GM12878 (cell line): ENCODE data around the gene L1CAM. TPM values are rescaled to one million over a fixed set of nuclear protein-coding genes. Genes with fewer than 3 reads are reported as not detected.

ENCODE experiments used
- ATAC-seq: fragments of 200-7000 bp; cut with Tn5 transposase; 3 replicates; pipeline ENCODE4 v1.9.1; 2020; ENCODE audit warnings: mild to moderate bottlenecking, moderate library complexity
- BruUV-seq: library from RNA; stranded (reverse); fragments of 400-500 nt; replicated peaks from 2 replicates; lab custom pipeline; 2021; lab: Mats Ljungman, UMichigan
- CTCF ChIA-PET: fragments of 300-600 bp; sonication (Branson Sonifier 250); formaldehyde crosslinking; extraction: SDS; loops from one replicate; lab custom pipeline; 2021; ENCODE audit warnings: inconsistent platforms; lab: Yijun Ruan, JAX
- POLR2A ChIA-PET: fragments of 350-600 bp; formaldehyde crosslinking; extraction: SDS; loops from one replicate; lab custom pipeline; 2021; ENCODE audit warnings: inconsistent platforms; lab: Charles Lee
- RAD21 ChIA-PET: fragments of 300-600 bp; sonication (Branson Sonifier 250); formaldehyde crosslinking; loops from one replicate; lab custom pipeline; 2023; ENCODE audit warnings: antibody characterized with exemption; ENCODE audit not compliant: unreplicated experiment; lab: Charles Lee
- SMC1A ChIA-PET: fragments of 300-600 bp; sonication (Branson Sonifier 250); formaldehyde crosslinking; loops from one replicate; lab custom pipeline; 2023; ENCODE audit not compliant: unreplicated experiment, uncharacterized antibody; lab: Charles Lee
- DNase-seq: peaks from one replicate; pipeline ENCODE4 v3.0.0-alpha.2; 2011; ENCODE audit warnings: low read depth, low spot score
- FAIRE-seq: peaks from 3 replicates; lab custom pipeline; 2011; peaks lifted over from hg19 to GRCh38; lab: Jason Lieb, UNC
- H2AFZ ChIP-seq: 2 replicates; pipeline ENCODE4 v1.6.0; 2011; ENCODE audit warnings: low read depth, low read length, control low read depth; ENCODE audit not compliant: control insufficient read depth
- H3K27ac ChIP-seq: 2 replicates; pipeline ENCODE4 v1.5.1; 2011; ENCODE audit warnings: control low read depth; ENCODE audit not compliant: control insufficient read depth, insufficient read depth
- H3K27me3 ChIP-seq, 2 experiments: replicated peaks in 1 of 2; 2 replicates each; pipeline versions ENCODE4 v1.6.0 to v1.6.1; 2011; ENCODE audit warnings: low read length in 1 of 2; ENCODE audit not compliant: control insufficient read depth in 2 of 2, insufficient read depth in 2 of 2
- H3K36me3 ChIP-seq, 2 experiments: 2 replicates each; pipeline ENCODE4 v1.5.1; 2011; ENCODE audit warnings: low read length in 1 of 2; ENCODE audit not compliant: control insufficient read depth in 2 of 2, insufficient read depth in 2 of 2
- H3K4me1 ChIP-seq: 2 replicates; pipeline ENCODE4 v1.6.1; 2011; ENCODE audit warnings: mild to moderate bottlenecking, low read length, moderate library complexity, mixed read lengths; ENCODE audit not compliant: control insufficient read depth, insufficient read depth
- H3K4me2 ChIP-seq: 2 replicates; pipeline ENCODE4 v1.6.0; 2011; ENCODE audit warnings: control low read depth; ENCODE audit not compliant: control insufficient read depth, insufficient read depth
- H3K4me3 ChIP-seq: fragments of 200-600 bp; sonication (generic); 2 replicates; pipeline ENCODE4 v1.5.1; 2016
- H3K79me2 ChIP-seq: 2 replicates; pipeline ENCODE4 v1.6.0; 2011; ENCODE audit warnings: low read length; ENCODE audit not compliant: control insufficient read depth, insufficient read depth
- H3K9ac ChIP-seq: 2 replicates; pipeline ENCODE4 v1.8.0; 2011; ENCODE audit warnings: low read length, control low read depth, mixed read lengths; ENCODE audit not compliant: control insufficient read depth, insufficient read depth
- H3K9me3 ChIP-seq: replicated peaks from 3 replicates; pipeline ENCODE4 v1.5.1; 2011; ENCODE audit warnings: mild to moderate bottlenecking, low read length; ENCODE audit not compliant: control insufficient read depth, insufficient read depth
- H4K20me1 ChIP-seq: 2 replicates; pipeline ENCODE4 v1.6.0; 2011; ENCODE audit not compliant: control insufficient read depth, insufficient read depth
- ATF7 ChIP-seq: fragments of 450-650 bp; IDR thresholded peaks from 2 replicates; pipeline ENCODE4 v1.6.1; 2016; ENCODE audit warnings: low read depth, mild to moderate bottlenecking
- KDM1A ChIP-seq: fragments of 200-600 bp; sonication (generic); IDR thresholded peaks from 2 replicates; pipeline ENCODE4 v1.6.1; 2016; ENCODE audit warnings: borderline replicate concordance
- NR2C2 ChIP-seq: IDR thresholded peaks from 2 replicates; pipeline ENCODE4 v1.6.1; 2011; ENCODE audit warnings: borderline replicate concordance, low read depth; ENCODE audit not compliant: control insufficient read depth, insufficient read length
- SREBF2 ChIP-seq: IDR thresholded peaks from 2 replicates; pipeline ENCODE4 v1.6.1; 2012; ENCODE audit warnings: mild to moderate bottlenecking, low read length
- WRNIP1 ChIP-seq: IDR thresholded peaks from 2 replicates; pipeline ENCODE4 v1.6.1; 2011; ENCODE audit warnings: low read depth, low read length, improper control_type of control experiment, borderline replicate concordance
- ZNF207 ChIP-seq: fragments of 450-650 bp; IDR thresholded peaks from 2 replicates; pipeline ENCODE4 v1.6.1; 2014; ENCODE audit warnings: antibody characterized with exemption, mild to moderate bottlenecking, borderline replicate concordance
- WGBS: methylation state at CpG from one replicate; pipeline ENCODE4 v1.1.6; 2016; ENCODE audit warnings: low lambda C conversion rate; ENCODE audit not compliant: insufficient replicate concordance, insufficient coverage; ENCODE audit errors: missing lambda C conversion rate; 5-methylcytosine and 5-hydroxymethylcytosine counted together
- in situ Hi-C: fragments of 300-500 bp; cut with MboI; formaldehyde crosslinking; loops from 9 replicates; pipeline ENCODE4 v1.14.3; 2018; ENCODE audit warnings: mixed read lengths
- intact Hi-C: fragments of 100-400 bp; cut with micrococcal nuclease; formaldehyde crosslinking; loops from one replicate; pipeline ENCODE4 v1.14.2; 2022; ENCODE audit not compliant: unreplicated experiment
- polyA plus RNA-seq, 11 experiments: library from polyadenylated mRNA; depleted of rRNA in 4 of 11; unstranded in 6 of 11; stranded (reverse) in 5 of 11; fragments of >200 nt; fragmentation: Nextera tagmentation in 4 of 11; fragmentation: Illumina TruSeq in 1 of 11; extraction: Ambion mirVana in 4 of 11; extraction: Trizol in 1 of 11; gene quantifications; 1 replicate in 1 of 11; 2 replicates in 10 of 11; pipeline versions ENCODE4 v1.2.1 to v1.2.3, GENCODE V29; 2011 to 2016; ENCODE audit warnings: inconsistent platforms in 2 of 11, missing spikeins in 2 of 11, low read depth in 1 of 11
- total RNA-seq, 4 experiments: library from RNA; depleted of rRNA in 3 of 4; stranded (reverse); fragments of >200 nt in 3 of 4; fragmentation: Illumina TruSeq in 1 of 4; extraction: Trizol in 1 of 4; gene quantifications; 2 replicates each; pipeline versions ENCODE4 v1.2.1 to v1.2.3, GENCODE V29; 2013 to 2021
- TF ChIP-seq, protein P1 (sequence below), 3 experiments: IDR thresholded peaks in 2 of 3; conservative IDR thresholded peaks in 1 of 3; 2 replicates each; pipeline ENCODE4 v1.5.1; 2011; ENCODE audit warnings: low read depth in 3 of 3, low read length in 3 of 3, mild to moderate bottlenecking in 3 of 3, control low read depth in 2 of 3, moderate library complexity in 2 of 3, inconsistent platforms in 1 of 3, mixed read lengths in 1 of 3; ENCODE audit not compliant: control insufficient read depth in 2 of 3, insufficient read depth in 1 of 3; ENCODE audit errors: extremely low read depth in 1 of 3
- TF ChIP-seq, protein P2 (sequence below): fragments of 450-650 bp; IDR thresholded peaks from 2 replicates; pipeline ENCODE4 v1.6.1; 2016; ENCODE audit warnings: mild to moderate bottlenecking, moderate library complexity, borderline replicate concordance

L1CAM gene
- total and polyA plus RNA-seq, 10 of the 15 experiments (the other 5 are each of a cell fraction or from before 2014, with no cell fraction given) = 0.01 to 0.64 (median 0.09) TPM; not detected in 5

DNA sequence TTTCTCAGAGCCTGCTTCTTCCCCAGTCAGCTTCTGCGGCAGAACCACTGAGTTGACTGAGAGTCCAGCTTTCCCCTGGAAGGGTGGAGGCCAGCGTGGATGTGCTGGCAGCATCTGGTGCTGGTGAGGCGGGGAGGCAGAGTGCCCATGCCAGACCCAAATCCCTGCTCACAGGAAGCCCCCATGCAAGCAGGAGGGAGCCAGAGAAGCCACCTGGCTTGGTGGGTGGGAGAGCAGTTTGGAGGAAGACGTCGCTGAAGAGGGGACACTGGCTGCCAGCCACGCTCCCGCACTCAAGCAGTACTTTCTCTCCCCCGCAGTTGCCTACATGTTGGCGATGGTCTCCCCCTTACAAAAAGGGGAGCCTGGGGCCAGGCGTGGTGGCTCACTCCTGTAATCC lies 61.6 kb downstream of the L1CAM start:
- 54% methylated on average over 10 of the region's 10 CpGs for WGBS
- no peaks in the 10 kb centered on the region for H3K79me2 ChIP-seq
- in situ Hi-C loops (loop anchor here (25.0 kb wide), 1 partner anchor 637 kb away; the partner anchor contains the start of gene MAGEA1), intact Hi-C loops (no loop called here)
- H3K36me3 ChIP-seq = no peaks in the 10 kb centered on the region
- H4K20me1 ChIP-seq = no peaks in the 10 kb centered on the region
- no peaks in the 10 kb centered on the region; the same call in 2 of the 3 replicates for H3K9me3 ChIP-seq
- DNase-seq (no peak), ATAC-seq (no peak), FAIRE-seq (no peak)
- H3K4me3 ChIP-seq = no peak overlapping the region
- H3K4me2 ChIP-seq = no peak overlapping the region
- no peaks in the 10 kb centered on the region; a peak in 2 of 4 replicates for H3K27me3 ChIP-seq
- no peaks in the 10 kb centered on the region for H3K4me1 ChIP-seq
- H3K9ac ChIP-seq = no peak overlapping the region
- ChIA-PET RAD21 (no interaction called here), CTCF (no interaction called here), POLR2A (no interaction called here), SMC1A (no interaction called here)
- TF ChIP-seq, protein P1, sequence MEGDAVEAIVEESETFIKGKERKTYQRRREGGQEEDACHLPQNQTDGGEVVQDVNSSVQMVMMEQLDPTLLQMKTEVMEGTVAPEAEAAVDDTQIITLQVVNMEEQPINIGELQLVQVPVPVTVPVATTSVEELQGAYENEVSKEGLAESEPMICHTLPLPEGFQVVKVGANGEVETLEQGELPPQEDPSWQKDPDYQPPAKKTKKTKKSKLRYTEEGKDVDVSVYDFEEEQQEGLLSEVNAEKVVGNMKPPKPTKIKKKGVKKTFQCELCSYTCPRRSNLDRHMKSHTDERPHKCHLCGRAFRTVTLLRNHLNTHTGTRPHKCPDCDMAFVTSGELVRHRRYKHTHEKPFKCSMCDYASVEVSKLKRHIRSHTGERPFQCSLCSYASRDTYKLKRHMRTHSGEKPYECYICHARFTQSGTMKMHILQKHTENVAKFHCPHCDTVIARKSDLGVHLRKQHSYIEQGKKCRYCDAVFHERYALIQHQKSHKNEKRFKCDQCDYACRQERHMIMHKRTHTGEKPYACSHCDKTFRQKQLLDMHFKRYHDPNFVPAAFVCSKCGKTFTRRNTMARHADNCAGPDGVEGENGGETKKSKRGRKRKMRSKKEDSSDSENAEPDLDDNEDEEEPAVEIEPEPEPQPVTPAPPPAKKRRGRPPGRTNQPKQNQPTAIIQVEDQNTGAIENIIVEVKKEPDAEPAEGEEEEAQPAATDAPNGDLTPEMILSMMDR (IDR thresholded peaks at IDR 0.05 in 2 of 3, conservative IDR thresholded peaks at IDR 0.05 in 1 of 3; ENCODE audit: control insufficient read depth in 2 of 3, extremely low read depth in 1 of 3, insufficient read depth in 1 of 3, low read depth in 3 of 3, low read length in 3 of 3) = no peak
- TF ChIP-seq NR2C2 (no peak), KDM1A (no peak), WRNIP1 (no peak), SREBF2 (no peak), ATF7 (no peak), ZNF207 (no peak)
- TF ChIP-seq, protein P2, sequence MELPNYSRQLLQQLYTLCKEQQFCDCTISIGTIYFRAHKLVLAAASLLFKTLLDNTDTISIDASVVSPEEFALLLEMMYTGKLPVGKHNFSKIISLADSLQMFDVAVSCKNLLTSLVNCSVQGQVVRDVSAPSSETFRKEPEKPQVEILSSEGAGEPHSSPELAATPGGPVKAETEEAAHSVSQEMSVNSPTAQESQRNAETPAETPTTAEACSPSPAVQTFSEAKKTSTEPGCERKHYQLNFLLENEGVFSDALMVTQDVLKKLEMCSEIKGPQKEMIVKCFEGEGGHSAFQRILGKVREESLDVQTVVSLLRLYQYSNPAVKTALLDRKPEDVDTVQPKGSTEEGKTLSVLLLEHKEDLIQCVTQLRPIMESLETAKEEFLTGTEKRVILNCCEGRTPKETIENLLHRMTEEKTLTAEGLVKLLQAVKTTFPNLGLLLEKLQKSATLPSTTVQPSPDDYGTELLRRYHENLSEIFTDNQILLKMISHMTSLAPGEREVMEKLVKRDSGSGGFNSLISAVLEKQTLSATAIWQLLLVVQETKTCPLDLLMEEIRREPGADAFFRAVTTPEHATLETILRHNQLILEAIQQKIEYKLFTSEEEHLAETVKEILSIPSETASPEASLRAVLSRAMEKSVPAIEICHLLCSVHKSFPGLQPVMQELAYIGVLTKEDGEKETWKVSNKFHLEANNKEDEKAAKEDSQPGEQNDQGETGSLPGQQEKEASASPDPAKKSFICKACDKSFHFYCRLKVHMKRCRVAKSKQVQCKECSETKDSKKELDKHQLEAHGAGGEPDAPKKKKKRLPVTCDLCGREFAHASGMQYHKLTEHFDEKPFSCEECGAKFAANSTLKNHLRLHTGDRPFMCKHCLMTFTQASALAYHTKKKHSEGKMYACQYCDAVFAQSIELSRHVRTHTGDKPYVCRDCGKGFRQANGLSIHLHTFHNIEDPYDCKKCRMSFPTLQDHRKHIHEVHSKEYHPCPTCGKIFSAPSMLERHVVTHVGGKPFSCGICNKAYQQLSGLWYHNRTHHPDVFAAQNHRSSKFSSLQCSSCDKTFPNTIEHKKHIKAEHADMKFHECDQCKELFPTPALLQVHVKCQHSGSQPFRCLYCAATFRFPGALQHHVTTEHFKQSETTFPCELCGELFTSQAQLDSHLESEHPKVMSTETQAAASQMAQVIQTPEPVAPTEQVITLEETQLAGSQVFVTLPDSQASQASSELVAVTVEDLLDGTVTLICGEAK = no peak
- BruUV-seq = no TSS peak
- no peak overlapping the region for H3K27ac ChIP-seq
- H2AFZ ChIP-seq = no peak overlapping the region
